Measurements from ENCODE around the gene CAMTA1. TPM values are rescaled to one million over a fixed set of nuclear protein-coding genes. Genes with fewer than 3 reads are reported as not detected.

The CAMTA1 gene
- total and polyA plus RNA-seq, 2 experiments from 2014 or later: 213 to 341 TPM

DNA sequence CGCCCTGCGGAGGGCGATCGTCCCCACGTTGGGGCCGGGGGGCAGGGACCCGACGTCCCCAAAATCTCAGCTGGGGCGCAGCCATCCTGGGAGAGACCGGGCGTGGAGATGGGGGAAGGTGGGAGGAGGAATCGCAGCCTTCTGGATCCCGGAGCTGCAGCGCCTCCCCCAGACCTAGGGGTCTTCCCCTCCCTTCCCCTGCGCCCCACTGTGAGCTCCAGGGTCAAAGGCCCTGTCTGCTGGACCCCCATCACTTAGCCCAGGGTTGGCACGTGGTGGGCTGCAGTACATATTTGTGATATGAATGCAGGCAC is 895.7 kb downstream of the CAMTA1 start:
- DNase-seq (ENCODE audit: low read depth in 1 of 2, low spot score in 1 of 2): no peak
- H3K27ac ChIP-seq: no peak overlapping the region

DNA sequence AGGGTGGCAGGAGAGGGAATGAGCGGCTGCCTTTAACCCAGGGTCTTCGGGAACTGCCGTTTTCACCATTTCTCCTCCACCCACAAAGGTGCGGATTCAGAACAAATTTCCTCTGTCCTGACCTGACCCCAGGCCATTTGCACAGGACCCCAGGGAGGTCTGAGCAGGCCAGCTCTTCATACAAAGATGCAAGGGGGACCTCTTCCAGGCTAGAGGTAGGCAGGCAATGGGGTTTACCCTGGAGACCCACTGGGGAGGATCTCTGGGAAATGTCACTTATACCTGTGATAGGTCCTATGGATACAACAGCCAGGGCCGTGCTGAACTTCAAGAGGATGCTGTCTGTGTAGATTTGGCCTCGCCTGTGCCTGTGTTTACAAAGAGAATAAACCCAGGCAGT is 896.1 kb downstream of the CAMTA1 start:
- no peaks in the 10 kb centered on the region for H3K27me3 ChIP-seq
- no peaks in the 10 kb centered on the region for H3K9me3 ChIP-seq (ENCODE audit: low read depth)
- H3K27ac ChIP-seq: no peak overlapping the region
- no peak overlapping the region for H3K4me3 ChIP-seq
- TF ChIP-seq, protein P1, sequence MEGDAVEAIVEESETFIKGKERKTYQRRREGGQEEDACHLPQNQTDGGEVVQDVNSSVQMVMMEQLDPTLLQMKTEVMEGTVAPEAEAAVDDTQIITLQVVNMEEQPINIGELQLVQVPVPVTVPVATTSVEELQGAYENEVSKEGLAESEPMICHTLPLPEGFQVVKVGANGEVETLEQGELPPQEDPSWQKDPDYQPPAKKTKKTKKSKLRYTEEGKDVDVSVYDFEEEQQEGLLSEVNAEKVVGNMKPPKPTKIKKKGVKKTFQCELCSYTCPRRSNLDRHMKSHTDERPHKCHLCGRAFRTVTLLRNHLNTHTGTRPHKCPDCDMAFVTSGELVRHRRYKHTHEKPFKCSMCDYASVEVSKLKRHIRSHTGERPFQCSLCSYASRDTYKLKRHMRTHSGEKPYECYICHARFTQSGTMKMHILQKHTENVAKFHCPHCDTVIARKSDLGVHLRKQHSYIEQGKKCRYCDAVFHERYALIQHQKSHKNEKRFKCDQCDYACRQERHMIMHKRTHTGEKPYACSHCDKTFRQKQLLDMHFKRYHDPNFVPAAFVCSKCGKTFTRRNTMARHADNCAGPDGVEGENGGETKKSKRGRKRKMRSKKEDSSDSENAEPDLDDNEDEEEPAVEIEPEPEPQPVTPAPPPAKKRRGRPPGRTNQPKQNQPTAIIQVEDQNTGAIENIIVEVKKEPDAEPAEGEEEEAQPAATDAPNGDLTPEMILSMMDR (IDR thresholded peaks at IDR 0.05; ENCODE audit: low read depth, low read length): no peak
- no peaks in the 10 kb centered on the region for H3K36me3 ChIP-seq
- no peaks in the 10 kb centered on the region for H3K4me1 ChIP-seq (ENCODE audit: low read depth)
- DNase-seq (ENCODE audit: low read depth in 1 of 2, low spot score in 1 of 2): no peak

More for the DNA sequence above, 895.7 kb downstream of the CAMTA1 start:
- H3K4me1 ChIP-seq (ENCODE audit: low read depth): no peaks in the 10 kb centered on the region
- TF ChIP-seq, protein P1 (IDR thresholded peaks at IDR 0.05; ENCODE audit: low read depth, low read length): no peak
- H3K36me3 ChIP-seq: no peaks in the 10 kb centered on the region
- no peaks in the 10 kb centered on the region for H3K27me3 ChIP-seq
- H3K9me3 ChIP-seq (ENCODE audit: low read depth): no peaks in the 10 kb centered on the region
- peak overlapping the region; percentile 52 for H3K4me3 ChIP-seq

DNA sequence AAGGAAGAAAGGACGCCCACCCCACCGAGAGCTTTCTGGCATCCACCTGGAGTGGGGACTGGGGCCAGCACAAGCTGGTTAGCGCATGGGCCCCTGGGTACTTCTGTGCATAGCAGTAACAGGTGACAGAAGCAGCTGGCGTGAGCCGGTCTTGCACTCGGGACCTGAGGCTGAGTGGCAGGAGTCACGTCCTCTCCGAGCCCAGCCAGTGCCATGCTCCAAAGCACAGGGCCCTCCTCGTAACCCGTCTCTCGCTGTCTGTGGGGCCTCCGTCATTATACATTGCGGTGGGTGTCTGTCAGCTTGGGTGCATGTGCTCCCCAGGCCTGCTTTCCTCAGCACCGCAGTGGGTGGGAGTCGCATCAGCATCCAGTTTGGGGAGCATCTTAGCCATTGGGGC is 898.3 kb downstream of the CAMTA1 start:
- H3K4me1 ChIP-seq (ENCODE audit: low read depth): no peaks in the 10 kb centered on the region
- no peaks in the 10 kb centered on the region for H3K36me3 ChIP-seq
- H3K27ac ChIP-seq: no peak overlapping the region
- no peaks in the 10 kb centered on the region for H3K27me3 ChIP-seq
- no peaks in the 10 kb centered on the region for H3K9me3 ChIP-seq (ENCODE audit: low read depth)
- H3K4me3 ChIP-seq: no peak overlapping the region
- DNase-seq (ENCODE audit: low read depth in 1 of 2, low spot score in 1 of 2): no peak
- TF ChIP-seq, protein P1 (IDR thresholded peaks at IDR 0.05; ENCODE audit: low read depth, low read length): no peak

DNA sequence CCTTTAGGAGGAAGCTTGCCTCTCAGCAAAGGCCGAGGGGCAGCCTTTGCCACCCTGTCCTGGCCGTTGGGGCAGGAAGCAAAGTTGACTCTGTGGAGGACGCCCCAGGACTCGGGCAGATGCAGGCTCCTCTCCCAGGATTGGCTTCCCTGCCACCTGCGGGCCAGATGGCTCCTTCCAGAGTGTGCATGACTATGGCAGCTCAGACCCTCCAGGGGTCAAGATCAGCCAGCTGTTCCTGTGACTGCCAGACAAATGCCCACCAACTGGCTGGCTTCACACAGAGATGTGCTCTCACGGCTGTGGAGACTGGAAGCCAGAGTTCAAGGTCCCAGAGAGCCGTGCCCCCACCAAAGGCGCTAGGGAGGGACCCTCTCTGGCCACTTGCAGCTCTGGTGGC is 898.9 kb downstream of the CAMTA1 start:
- TF ChIP-seq, protein P1 (IDR thresholded peaks at IDR 0.05; ENCODE audit: low read depth, low read length): no peak
- DNase-seq (ENCODE audit: low read depth in 1 of 2, low spot score in 1 of 2): no peak
- H3K9me3 ChIP-seq (ENCODE audit: low read depth): no peaks in the 10 kb centered on the region
- no peak overlapping the region for H3K27ac ChIP-seq
- no peak overlapping the region for H3K4me3 ChIP-seq
- H3K4me1 ChIP-seq (ENCODE audit: low read depth): no peaks in the 10 kb centered on the region
- H3K27me3 ChIP-seq: no peaks in the 10 kb centered on the region
- H3K36me3 ChIP-seq: no peaks in the 10 kb centered on the region

DNA sequence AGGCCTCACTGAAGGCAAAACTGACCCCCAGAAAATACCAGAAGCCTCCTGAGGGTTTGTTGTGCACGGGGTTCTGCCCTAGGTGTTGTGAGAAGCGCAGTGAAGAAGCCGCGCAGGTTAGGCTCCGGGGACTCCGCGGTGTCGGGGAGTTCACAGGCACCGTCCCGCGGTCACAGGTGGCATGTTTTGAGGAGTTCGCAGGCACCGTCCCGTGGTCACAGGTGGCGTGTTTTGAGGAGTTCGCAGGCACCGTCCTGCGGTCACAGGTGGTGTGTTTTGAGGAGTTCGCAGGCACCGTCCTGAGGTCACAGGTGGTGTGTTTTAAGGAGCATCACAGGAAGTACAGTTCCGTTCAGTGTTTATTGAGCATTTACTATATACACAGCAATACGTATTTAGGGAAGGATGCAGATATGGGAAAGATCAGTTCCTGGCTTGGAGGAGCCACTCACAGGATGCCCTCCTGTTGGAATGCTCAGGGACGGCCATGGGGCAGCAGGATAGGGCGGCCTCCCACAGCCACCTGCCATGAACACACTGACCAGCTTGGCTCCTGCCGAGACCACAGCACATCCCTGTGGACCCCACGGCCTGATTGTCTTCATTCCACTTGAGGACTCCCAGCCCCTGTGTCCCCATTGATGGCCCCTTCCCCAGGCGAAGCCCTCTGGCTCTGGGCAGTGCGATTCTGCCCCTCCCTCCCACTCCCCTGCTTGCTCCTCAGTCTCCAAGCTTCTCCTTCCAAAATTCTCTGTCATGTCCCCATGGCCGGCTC is 899.8 kb downstream of the CAMTA1 start:
- TF ChIP-seq, protein P1 (IDR thresholded peaks at IDR 0.05; ENCODE audit: low read depth, low read length): no peak
- no peaks in the 10 kb centered on the region for H3K4me1 ChIP-seq (ENCODE audit: low read depth)
- H3K9me3 ChIP-seq (ENCODE audit: low read depth): no peaks in the 10 kb centered on the region
- H3K27ac ChIP-seq: no peak overlapping the region
- no peak for DNase-seq (ENCODE audit: low read depth in 1 of 2, low spot score in 1 of 2)
- no peaks in the 10 kb centered on the region for H3K36me3 ChIP-seq
- no peak overlapping the region for H3K4me3 ChIP-seq
- no peaks in the 10 kb centered on the region for H3K27me3 ChIP-seq

Data from cardiac muscle cell (in vitro differentiated cells and primary cell).